K562 (cell line): ENCODE data around the gene ADAP2. TPM values are rescaled to one million over a fixed set of nuclear protein-coding genes. Genes with fewer than 3 reads are reported as not detected.
A peak's percentile ranks its signal among the peaks of the same experiment; 100 is the strongest.

Source experiments
- BCOR ChIP-seq: fragments of 450-650 bp; IDR thresholded peaks from 2 replicates; pipeline ENCODE4 v1.6.1; 2016
- C11orf30 ChIP-seq: fragments of 450-650 bp; IDR thresholded peaks from 2 replicates; pipeline ENCODE4 v1.6.1; 2016; ENCODE audit warnings: low read depth, mild to moderate bottlenecking
- CEBPB ChIP-seq: fragments of 450-650 bp; IDR thresholded peaks from 2 replicates; pipeline ENCODE4 v1.6.1; 2016; ENCODE audit warnings: missing genetic modification characterization, missing compliant biosample characterization
- CREM ChIP-seq: IDR thresholded peaks from 2 replicates; pipeline ENCODE4 v1.6.1; 2014; ENCODE audit warnings: antibody characterized with exemption, low read depth
- ESRRA ChIP-seq: fragments of 450-650 bp; IDR thresholded peaks from 2 replicates; pipeline ENCODE4 v1.6.1; 2014; ENCODE audit warnings: low read depth, mild to moderate bottlenecking, moderate library complexity, borderline replicate concordance
- EZH2 ChIP-seq: IDR thresholded peaks from 2 replicates; pipeline ENCODE4 v1.6.1; 2012; ENCODE audit warnings: low read depth, mild to moderate bottlenecking, inconsistent platforms, low read length, borderline replicate concordance
- JUN ChIP-seq, 2 experiments: sonication (generic) in 1 of 2; formaldehyde crosslinking in 1 of 2; IDR thresholded peaks; 2 replicates each; pipeline versions ENCODE4 v1.6.1 to v1.8.0; 2012 to 2022; ENCODE audit warnings: borderline replicate concordance in 2 of 2, mild to moderate bottlenecking in 2 of 2, improper control_type of control experiment in 1 of 2, low read depth in 1 of 2, low read length in 1 of 2, missing genetic modification reagents in 1 of 2
- KDM4B ChIP-seq, 2 experiments: fragments of 450-650 bp in 1 of 2; sonication (generic) in 1 of 2; IDR thresholded peaks; 2 replicates each; pipeline ENCODE4 v1.6.1; 2016 to 2017; ENCODE audit warnings: borderline replicate concordance in 2 of 2, antibody characterized with exemption in 1 of 2, low read depth in 1 of 2, mild to moderate bottlenecking in 1 of 2
- MTA1 ChIP-seq: fragments of 450-650 bp; IDR thresholded peaks from 2 replicates; pipeline ENCODE4 v1.6.1; 2017; ENCODE audit warnings: borderline replicate concordance
- MTA3 ChIP-seq: fragments of 450-650 bp; formaldehyde crosslinking; IDR thresholded peaks from 2 replicates; pipeline ENCODE4 v1.6.1; 2017; ENCODE audit warnings: mild to moderate bottlenecking, borderline replicate concordance
- NONO ChIP-seq, 2 experiments: fragments of 200-400 bp in 1 of 2; fragments of 450-650 bp in 1 of 2; formaldehyde crosslinking in 1 of 2; IDR thresholded peaks; 2 replicates each; pipeline ENCODE4 v1.6.1; 2017; ENCODE audit warnings: low read depth in 2 of 2, mild to moderate bottlenecking in 2 of 2, moderate library complexity in 2 of 2, low read length in 1 of 2
- PCBP2 ChIP-seq: fragments of 200-400 bp; formaldehyde crosslinking; IDR thresholded peaks from 2 replicates; pipeline ENCODE4 v1.6.1; 2018; ENCODE audit warnings: low read length, low read depth, mild to moderate bottlenecking, moderate library complexity; ENCODE audit not compliant: poor library complexity, severe bottlenecking
- RBBP5 ChIP-seq: fragments of 200-600 bp; sonication (generic); IDR thresholded peaks from 2 replicates; pipeline ENCODE4 v1.6.1; 2012; ENCODE audit warnings: borderline replicate concordance, mild to moderate bottlenecking, low read length, control low read depth, inconsistent platforms; ENCODE audit not compliant: insufficient read depth, poor library complexity, severe bottlenecking
- SMARCB1 ChIP-seq: IDR thresholded peaks from 2 replicates; pipeline ENCODE4 v1.6.1; 2011; ENCODE audit warnings: improper control_type of control experiment, low read depth; ENCODE audit not compliant: insufficient read length
- ZBTB7A ChIP-seq: IDR thresholded peaks from 2 replicates; pipeline ENCODE4 v1.6.1; 2011; ENCODE audit warnings: low read depth, mild to moderate bottlenecking, low read length, moderate library complexity, borderline replicate concordance; ENCODE audit not compliant: control insufficient read depth
- ZKSCAN1 ChIP-seq: fragments of 150-350 bp; IDR thresholded peaks from 2 replicates; pipeline ENCODE4 v1.6.1; 2016; ENCODE audit warnings: low read depth, low read length
- polyA plus RNA-seq, 8 experiments: library from polyadenylated mRNA; depleted of rRNA in 4 of 8; stranded (reverse) in 5 of 8; unstranded in 3 of 8; fragments of >200 nt; fragmentation: Nextera tagmentation in 2 of 8; fragmentation: Illumina TruSeq in 1 of 8; extraction: Ambion mirVana in 2 of 8; extraction: Trizol in 1 of 8; gene quantifications; 2 replicates each; pipeline versions ENCODE4 v1.2.1 to v1.2.3, GENCODE V29; 2011 to 2014; ENCODE audit warnings: inconsistent platforms in 1 of 8, missing spikeins in 1 of 8
- total RNA-seq, 7 experiments: library from RNA; depleted of rRNA in 6 of 7; stranded (reverse); fragments of >200 nt in 6 of 7; fragmentation: Illumina TruSeq in 2 of 7; extraction: Trizol in 2 of 7; gene quantifications; 2 replicates each; pipeline versions ENCODE4 v1.2.1 to v1.2.3, GENCODE V29; 2011 to 2021; ENCODE audit warnings: low replicate concordance in 1 of 7
- TF ChIP-seq, protein P1 (sequence below): fragments of 450-650 bp; IDR thresholded peaks from 2 replicates; pipeline ENCODE4 v1.6.1; 2016; ENCODE audit warnings: missing biosample characterization, missing genetic modification characterization
- TF ChIP-seq, protein P2 (sequence below), 2 experiments: fragments of 450-650 bp in 1 of 2; IDR thresholded peaks; 2 replicates each; pipeline ENCODE4 v1.6.1; 2011 to 2017; ENCODE audit warnings: low read depth in 2 of 2, antibody characterized with exemption in 1 of 2, borderline replicate concordance in 1 of 2, low read length in 1 of 2, mild to moderate bottlenecking in 1 of 2, mixed read lengths in 1 of 2; ENCODE audit not compliant: control insufficient read depth in 1 of 2
- TF ChIP-seq, protein P3 (sequence below): sonication (generic); formaldehyde crosslinking; IDR thresholded peaks from 2 replicates; pipeline ENCODE4 v1.5.0; 2020; ENCODE audit warnings: missing genetic modification reagents
- TF ChIP-seq, protein P4 (sequence below): fragments of 450-650 bp; IDR thresholded peaks from one replicate; pipeline ENCODE4 v1.6.1; 2018; ENCODE audit warnings: mild to moderate bottlenecking, moderate library complexity; ENCODE audit not compliant: partially characterized antibody

ADAP2 gene
- total and polyA plus RNA-seq, 9 of the 15 experiments (the other 6 are each of a cell fraction or from before 2014, with no cell fraction given): 0.06 to 0.73 (median 0.23) TPM; not detected in 5

DNA sequence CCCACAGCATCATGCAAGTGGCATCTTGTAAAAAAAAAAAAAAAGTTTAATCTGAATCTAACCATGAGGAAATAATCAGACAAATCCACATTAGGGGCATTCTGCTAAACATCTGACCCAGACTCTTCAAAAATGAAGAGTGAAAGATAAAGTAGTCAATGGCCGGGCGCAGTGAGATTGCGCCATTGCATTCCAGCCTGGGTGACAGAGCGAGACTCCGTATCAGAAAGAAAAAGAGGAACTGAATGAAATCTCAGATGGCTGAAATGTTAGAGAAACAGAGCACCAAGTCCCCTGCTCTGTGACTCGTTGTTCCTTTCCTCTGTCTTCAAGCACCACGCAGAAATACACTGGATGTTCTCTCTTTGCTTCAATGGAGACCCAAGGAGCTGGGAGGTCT lies 36.4 kb downstream of the ADAP2 start (continued):
- TF ChIP-seq, protein P1, sequence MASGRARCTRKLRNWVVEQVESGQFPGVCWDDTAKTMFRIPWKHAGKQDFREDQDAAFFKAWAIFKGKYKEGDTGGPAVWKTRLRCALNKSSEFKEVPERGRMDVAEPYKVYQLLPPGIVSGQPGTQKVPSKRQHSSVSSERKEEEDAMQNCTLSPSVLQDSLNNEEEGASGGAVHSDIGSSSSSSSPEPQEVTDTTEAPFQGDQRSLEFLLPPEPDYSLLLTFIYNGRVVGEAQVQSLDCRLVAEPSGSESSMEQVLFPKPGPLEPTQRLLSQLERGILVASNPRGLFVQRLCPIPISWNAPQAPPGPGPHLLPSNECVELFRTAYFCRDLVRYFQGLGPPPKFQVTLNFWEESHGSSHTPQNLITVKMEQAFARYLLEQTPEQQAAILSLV: no peak
- no peak for TF ChIP-seq JUN (IDR thresholded peaks at IDR 0.05; ENCODE audit: borderline replicate concordance, low read depth, low read length)
- TF ChIP-seq JUN (CRISPR knock-in tag; IDR thresholded peaks at IDR 0.05; ENCODE audit: borderline replicate concordance): no peak
- TF ChIP-seq, protein P2, sequence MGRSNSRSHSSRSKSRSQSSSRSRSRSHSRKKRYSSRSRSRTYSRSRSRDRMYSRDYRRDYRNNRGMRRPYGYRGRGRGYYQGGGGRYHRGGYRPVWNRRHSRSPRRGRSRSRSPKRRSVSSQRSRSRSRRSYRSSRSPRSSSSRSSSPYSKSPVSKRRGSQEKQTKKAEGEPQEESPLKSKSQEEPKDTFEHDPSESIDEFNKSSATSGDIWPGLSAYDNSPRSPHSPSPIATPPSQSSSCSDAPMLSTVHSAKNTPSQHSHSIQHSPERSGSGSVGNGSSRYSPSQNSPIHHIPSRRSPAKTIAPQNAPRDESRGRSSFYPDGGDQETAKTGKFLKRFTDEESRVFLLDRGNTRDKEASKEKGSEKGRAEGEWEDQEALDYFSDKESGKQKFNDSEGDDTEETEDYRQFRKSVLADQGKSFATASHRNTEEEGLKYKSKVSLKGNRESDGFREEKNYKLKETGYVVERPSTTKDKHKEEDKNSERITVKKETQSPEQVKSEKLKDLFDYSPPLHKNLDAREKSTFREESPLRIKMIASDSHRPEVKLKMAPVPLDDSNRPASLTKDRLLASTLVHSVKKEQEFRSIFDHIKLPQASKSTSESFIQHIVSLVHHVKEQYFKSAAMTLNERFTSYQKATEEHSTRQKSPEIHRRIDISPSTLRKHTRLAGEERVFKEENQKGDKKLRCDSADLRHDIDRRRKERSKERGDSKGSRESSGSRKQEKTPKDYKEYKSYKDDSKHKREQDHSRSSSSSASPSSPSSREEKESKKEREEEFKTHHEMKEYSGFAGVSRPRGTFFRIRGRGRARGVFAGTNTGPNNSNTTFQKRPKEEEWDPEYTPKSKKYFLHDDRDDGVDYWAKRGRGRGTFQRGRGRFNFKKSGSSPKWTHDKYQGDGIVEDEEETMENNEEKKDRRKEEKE (IDR thresholded peaks at IDR 0.05; ENCODE audit: borderline replicate concordance in 1 of 2, control insufficient read depth in 1 of 2, low read depth in 2 of 2, low read length in 1 of 2): no peak
- TF ChIP-seq EZH2: no peak
- TF ChIP-seq BCOR: no peak
- TF ChIP-seq ZKSCAN1: no peak
- no peak for TF ChIP-seq RBBP5
- no peak for TF ChIP-seq ESRRA
- TF ChIP-seq, protein P3, sequence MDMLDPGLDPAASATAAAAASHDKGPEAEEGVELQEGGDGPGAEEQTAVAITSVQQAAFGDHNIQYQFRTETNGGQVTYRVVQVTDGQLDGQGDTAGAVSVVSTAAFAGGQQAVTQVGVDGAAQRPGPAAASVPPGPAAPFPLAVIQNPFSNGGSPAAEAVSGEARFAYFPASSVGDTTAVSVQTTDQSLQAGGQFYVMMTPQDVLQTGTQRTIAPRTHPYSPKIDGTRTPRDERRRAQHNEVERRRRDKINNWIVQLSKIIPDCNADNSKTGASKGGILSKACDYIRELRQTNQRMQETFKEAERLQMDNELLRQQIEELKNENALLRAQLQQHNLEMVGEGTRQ (CRISPR knock-in tag): no peak
- peak; percentile 97 for TF ChIP-seq CEBPB
- peak; percentile 28; the same call in 1 of the 2 replicates for TF ChIP-seq MTA1
- TF ChIP-seq, protein P4, sequence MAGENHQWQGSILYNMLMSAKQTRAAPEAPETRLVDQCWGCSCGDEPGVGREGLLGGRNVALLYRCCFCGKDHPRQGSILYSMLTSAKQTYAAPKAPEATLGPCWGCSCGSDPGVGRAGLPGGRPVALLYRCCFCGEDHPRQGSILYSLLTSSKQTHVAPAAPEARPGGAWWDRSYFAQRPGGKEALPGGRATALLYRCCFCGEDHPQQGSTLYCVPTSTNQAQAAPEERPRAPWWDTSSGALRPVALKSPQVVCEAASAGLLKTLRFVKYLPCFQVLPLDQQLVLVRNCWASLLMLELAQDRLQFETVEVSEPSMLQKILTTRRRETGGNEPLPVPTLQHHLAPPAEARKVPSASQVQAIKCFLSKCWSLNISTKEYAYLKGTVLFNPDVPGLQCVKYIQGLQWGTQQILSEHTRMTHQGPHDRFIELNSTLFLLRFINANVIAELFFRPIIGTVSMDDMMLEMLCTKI: no peak
- no peak for TF ChIP-seq NONO (IDR thresholded peaks at IDR 0.05; ENCODE audit: low read depth in 2 of 2, low read length in 1 of 2)
- TF ChIP-seq CREM: peak; percentile 69
- no peak for TF ChIP-seq MTA3
- no peak for TF ChIP-seq KDM4B (IDR thresholded peaks at IDR 0.05; ENCODE audit: borderline replicate concordance in 2 of 2, low read depth in 1 of 2)
- no peak for TF ChIP-seq ZBTB7A
- no peak for TF ChIP-seq PCBP2
- no peak for TF ChIP-seq SMARCB1
- no peak for TF ChIP-seq C11orf30
